Hepatocyte (in vitro differentiated cells): Measurements from ENCODE around the gene BPIFA2. TPM values are rescaled to one million over a fixed set of nuclear protein-coding genes. Genes with fewer than 3 reads are reported as not detected.

Source experiments
- DNase-seq: peaks from one replicate; pipeline ENCODE4 v3.0.0-alpha.2; 2016; ENCODE audit warnings: low spot score
- H2AFZ ChIP-seq: fragments of 200-600 bp; sonication (generic); 2 replicates; pipeline ENCODE4 v1.6.0; 2016; ENCODE audit warnings: antibody characterized with exemption, mild to moderate bottlenecking
- H3K27ac ChIP-seq: fragments of 200-600 bp; sonication (generic); 2 replicates; pipeline ENCODE4 v1.5.1; 2016; ENCODE audit warnings: mild to moderate bottlenecking
- H3K27me3 ChIP-seq: fragments of 200-600 bp; sonication (generic); 2 replicates; pipeline ENCODE4 v1.6.1; 2016
- H3K36me3 ChIP-seq: fragments of 200-600 bp; sonication (generic); replicated peaks from 2 replicates; pipeline ENCODE4 v1.5.1; 2016; ENCODE audit warnings: low read depth; ENCODE audit not compliant: insufficient read depth
- H3K4me1 ChIP-seq: fragments of 200-600 bp; sonication (generic); 2 replicates; pipeline ENCODE4 v1.5.1; 2016; ENCODE audit warnings: mild to moderate bottlenecking, moderate library complexity; ENCODE audit not compliant: insufficient read depth
- H3K4me2 ChIP-seq: fragments of 200-600 bp; sonication (generic); 2 replicates; pipeline ENCODE4 v1.6.0; 2016
- H3K4me3 ChIP-seq: fragments of 200-600 bp; sonication (generic); 2 replicates; pipeline ENCODE4 v1.5.1; 2016; ENCODE audit warnings: mild to moderate bottlenecking
- H3K79me2 ChIP-seq: fragments of 200-600 bp; sonication (generic); 2 replicates; pipeline ENCODE4 v1.6.0; 2017; ENCODE audit warnings: mild to moderate bottlenecking
- H3K9me2 ChIP-seq: fragments of 200-600 bp; sonication (generic); replicated peaks from 2 replicates; pipeline ENCODE4 v1.6.0; 2017; ENCODE audit warnings: mild to moderate bottlenecking; ENCODE audit not compliant: insufficient read depth
- H3K9me3 ChIP-seq: fragments of 200-600 bp; sonication (generic); 2 replicates; pipeline ENCODE4 v1.5.1; 2016; ENCODE audit warnings: low read depth, mild to moderate bottlenecking
- H4K20me1 ChIP-seq: fragments of 200-600 bp; sonication (generic); 2 replicates; pipeline ENCODE4 v1.6.0; 2016; ENCODE audit warnings: mild to moderate bottlenecking; ENCODE audit not compliant: insufficient read depth, poor library complexity, severe bottlenecking
- EZH2 ChIP-seq: fragments of 200-600 bp; sonication (generic); IDR thresholded peaks from 2 replicates; pipeline ENCODE4 v1.6.1; 2016; ENCODE audit warnings: antibody characterized with exemption, mild to moderate bottlenecking, borderline replicate concordance
- EZH2phosphoT487 ChIP-seq: fragments of 200-600 bp; sonication (generic); IDR thresholded peaks from one replicate; pipeline ENCODE4 v1.6.1; 2018; ENCODE audit warnings: antibody characterized with exemption, mild to moderate bottlenecking, low read depth, moderate library complexity; ENCODE audit not compliant: unreplicated experiment, severe bottlenecking
- WGBS: methylation state at CpG from one replicate; pipeline ENCODE4 v1.1.6; 2016; ENCODE audit warnings: low lambda C conversion rate; ENCODE audit errors: missing lambda C conversion rate; 5-methylcytosine and 5-hydroxymethylcytosine counted together
- polyA plus RNA-seq: library from polyadenylated mRNA; unstranded; fragments of >200 nt; fragmentation: Nextera tagmentation; extraction: Ambion mirVana; gene quantifications from 2 replicates; pipeline ENCODE4 v1.2.1, GENCODE V29; 2016
- total RNA-seq: library from RNA; depleted of rRNA; stranded (reverse); fragments of >200 nt; gene quantifications from 2 replicates; pipeline ENCODE4 v1.2.3, GENCODE V29; 2014
- TF ChIP-seq, protein P1 (sequence below): fragments of 200-600 bp; sonication (generic); IDR thresholded peaks from 2 replicates; pipeline ENCODE4 v1.5.1; 2016; ENCODE audit warnings: antibody characterized with exemption, mild to moderate bottlenecking; ENCODE audit not compliant: poor library complexity

Gene BPIFA2
- total and polyA plus RNA-seq, 2 experiments from 2014 or later: not detected

DNA sequence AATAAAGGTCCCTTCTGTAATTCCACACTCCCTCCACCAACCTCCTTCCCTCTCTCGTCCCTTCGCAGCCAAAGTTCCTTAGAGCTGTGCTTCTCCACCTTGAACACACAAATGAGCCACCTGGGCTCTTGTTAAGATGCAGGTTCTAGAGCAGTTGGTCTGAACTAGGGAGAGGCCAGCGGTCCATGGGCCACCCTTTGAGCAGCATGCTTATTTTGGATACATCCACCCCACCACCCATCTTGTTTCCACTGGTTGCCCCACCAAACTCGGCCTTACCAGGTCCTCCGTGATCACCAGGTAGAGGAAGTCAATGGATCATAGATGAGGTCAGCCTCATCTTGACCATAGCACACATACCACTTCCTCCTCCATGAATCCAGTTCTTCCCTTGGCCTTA lies 7.3 kb upstream of the BPIFA2 start:
- H4K20me1 ChIP-seq: no peaks in the 10 kb centered on the region
- no peaks in the 10 kb centered on the region for H3K9me3 ChIP-seq
- H3K4me1 ChIP-seq: no peaks in the 10 kb centered on the region
- no peak overlapping the region for H3K4me3 ChIP-seq
- H3K79me2 ChIP-seq: no peaks in the 10 kb centered on the region
- no peak for DNase-seq
- no peak overlapping the region for H3K4me2 ChIP-seq
- 90% methylated on average over 5 of the region's 5 CpGs for WGBS
- no peak for TF ChIP-seq EZH2
- TF ChIP-seq EZH2phosphoT487: no peak
- TF ChIP-seq, protein P1, sequence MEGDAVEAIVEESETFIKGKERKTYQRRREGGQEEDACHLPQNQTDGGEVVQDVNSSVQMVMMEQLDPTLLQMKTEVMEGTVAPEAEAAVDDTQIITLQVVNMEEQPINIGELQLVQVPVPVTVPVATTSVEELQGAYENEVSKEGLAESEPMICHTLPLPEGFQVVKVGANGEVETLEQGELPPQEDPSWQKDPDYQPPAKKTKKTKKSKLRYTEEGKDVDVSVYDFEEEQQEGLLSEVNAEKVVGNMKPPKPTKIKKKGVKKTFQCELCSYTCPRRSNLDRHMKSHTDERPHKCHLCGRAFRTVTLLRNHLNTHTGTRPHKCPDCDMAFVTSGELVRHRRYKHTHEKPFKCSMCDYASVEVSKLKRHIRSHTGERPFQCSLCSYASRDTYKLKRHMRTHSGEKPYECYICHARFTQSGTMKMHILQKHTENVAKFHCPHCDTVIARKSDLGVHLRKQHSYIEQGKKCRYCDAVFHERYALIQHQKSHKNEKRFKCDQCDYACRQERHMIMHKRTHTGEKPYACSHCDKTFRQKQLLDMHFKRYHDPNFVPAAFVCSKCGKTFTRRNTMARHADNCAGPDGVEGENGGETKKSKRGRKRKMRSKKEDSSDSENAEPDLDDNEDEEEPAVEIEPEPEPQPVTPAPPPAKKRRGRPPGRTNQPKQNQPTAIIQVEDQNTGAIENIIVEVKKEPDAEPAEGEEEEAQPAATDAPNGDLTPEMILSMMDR: no peak
- H2AFZ ChIP-seq: no peak overlapping the region
- peaks cover 52% of the 10 kb centered on the region for H3K27me3 ChIP-seq
- H3K9me2 ChIP-seq: no peaks in the 10 kb centered on the region
- no peak overlapping the region for H3K27ac ChIP-seq
- no peaks in the 10 kb centered on the region for H3K36me3 ChIP-seq

DNA sequence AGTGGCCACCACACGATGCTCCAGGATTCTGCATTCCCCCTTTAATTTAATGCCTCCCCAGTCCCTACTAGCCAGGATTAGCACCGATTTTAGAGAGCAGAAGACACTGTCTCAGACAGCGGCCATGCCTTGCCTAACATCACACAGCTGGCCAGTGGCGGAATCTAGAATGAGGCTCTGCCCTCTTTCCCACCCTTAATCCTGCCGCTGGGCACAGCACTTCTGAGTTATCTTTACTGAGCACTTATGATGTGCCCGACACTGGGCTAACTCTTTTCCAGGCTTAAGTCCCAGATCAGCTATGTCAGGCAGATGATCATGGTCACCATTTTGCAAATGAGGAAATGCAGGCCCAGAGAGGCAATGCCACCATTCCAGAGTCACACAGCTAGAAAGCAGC lies 5.6 kb upstream of the BPIFA2 start:
- 92% methylated on average over 6 of the region's 6 CpGs for WGBS
- H3K79me2 ChIP-seq: no peaks in the 10 kb centered on the region
- TF ChIP-seq EZH2: no peak
- TF ChIP-seq, protein P1: no peak
- DNase-seq: no peak
- H3K9me3 ChIP-seq: no peaks in the 10 kb centered on the region
- H3K27me3 ChIP-seq: peaks cover 36% of the 10 kb centered on the region
- no peaks in the 10 kb centered on the region for H3K9me2 ChIP-seq
- H3K4me2 ChIP-seq: no peak overlapping the region
- no peaks in the 10 kb centered on the region for H4K20me1 ChIP-seq
- H3K27ac ChIP-seq: no peak overlapping the region
- H3K4me1 ChIP-seq: no peaks in the 10 kb centered on the region
- H3K4me3 ChIP-seq: no peak overlapping the region
- H3K36me3 ChIP-seq: no peaks in the 10 kb centered on the region
- no peak overlapping the region for H2AFZ ChIP-seq

DNA sequence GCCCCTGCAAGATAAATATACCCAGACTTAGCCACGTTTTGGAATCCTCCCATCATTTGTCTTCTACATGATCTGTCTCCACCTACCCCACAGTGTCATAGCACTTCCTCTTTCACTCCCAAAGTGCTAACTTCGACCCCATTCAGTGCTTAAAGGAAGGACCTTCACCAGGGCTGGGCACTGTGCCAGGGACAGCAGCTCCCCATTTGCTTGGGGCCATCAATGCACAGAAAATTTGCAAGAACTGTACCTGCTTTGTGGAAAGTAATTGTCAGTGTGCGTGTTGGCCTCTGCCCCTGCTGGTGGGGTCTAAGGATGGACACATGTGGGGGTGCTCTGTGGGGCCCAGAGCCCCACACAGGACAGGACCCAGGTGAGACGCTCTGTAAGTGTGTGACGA lies 5.2 kb upstream of the BPIFA2 start:
- H3K27me3 ChIP-seq: peaks cover 35% of the 10 kb centered on the region
- TF ChIP-seq EZH2phosphoT487 (no peak), EZH2 (no peak)
- TF ChIP-seq, protein P1: no peak
- H3K79me2 ChIP-seq: no peaks in the 10 kb centered on the region
- DNase-seq: no peak
- no peaks in the 10 kb centered on the region for H3K9me2 ChIP-seq
- no peaks in the 10 kb centered on the region for H4K20me1 ChIP-seq
- H3K27ac ChIP-seq: no peak overlapping the region
- no peaks in the 10 kb centered on the region for H3K4me1 ChIP-seq
- no peaks in the 10 kb centered on the region for H3K36me3 ChIP-seq
- no peak overlapping the region for H2AFZ ChIP-seq
- no peak overlapping the region for H3K4me3 ChIP-seq
- WGBS: 78% methylated on average over 5 of the region's 5 CpGs
- no peak overlapping the region for H3K4me2 ChIP-seq
- H3K9me3 ChIP-seq: no peaks in the 10 kb centered on the region
